SKM-1 treated with dmso at 0.1 percent for 144 hours (cell line): Measurements from ENCODE around the gene GPR12.
A peak's percentile ranks its signal among the peaks of the same experiment; 100 is the strongest.

Experiments used
- DNase-seq: peaks from one replicate; lab custom pipeline; 2025; ENCODE audit not compliant: unreplicated experiment; lab: John Stamatoyannopoulos, UW

The GPR12 gene, protein sequence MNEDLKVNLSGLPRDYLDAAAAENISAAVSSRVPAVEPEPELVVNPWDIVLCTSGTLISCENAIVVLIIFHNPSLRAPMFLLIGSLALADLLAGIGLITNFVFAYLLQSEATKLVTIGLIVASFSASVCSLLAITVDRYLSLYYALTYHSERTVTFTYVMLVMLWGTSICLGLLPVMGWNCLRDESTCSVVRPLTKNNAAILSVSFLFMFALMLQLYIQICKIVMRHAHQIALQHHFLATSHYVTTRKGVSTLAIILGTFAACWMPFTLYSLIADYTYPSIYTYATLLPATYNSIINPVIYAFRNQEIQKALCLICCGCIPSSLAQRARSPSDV

DNA sequence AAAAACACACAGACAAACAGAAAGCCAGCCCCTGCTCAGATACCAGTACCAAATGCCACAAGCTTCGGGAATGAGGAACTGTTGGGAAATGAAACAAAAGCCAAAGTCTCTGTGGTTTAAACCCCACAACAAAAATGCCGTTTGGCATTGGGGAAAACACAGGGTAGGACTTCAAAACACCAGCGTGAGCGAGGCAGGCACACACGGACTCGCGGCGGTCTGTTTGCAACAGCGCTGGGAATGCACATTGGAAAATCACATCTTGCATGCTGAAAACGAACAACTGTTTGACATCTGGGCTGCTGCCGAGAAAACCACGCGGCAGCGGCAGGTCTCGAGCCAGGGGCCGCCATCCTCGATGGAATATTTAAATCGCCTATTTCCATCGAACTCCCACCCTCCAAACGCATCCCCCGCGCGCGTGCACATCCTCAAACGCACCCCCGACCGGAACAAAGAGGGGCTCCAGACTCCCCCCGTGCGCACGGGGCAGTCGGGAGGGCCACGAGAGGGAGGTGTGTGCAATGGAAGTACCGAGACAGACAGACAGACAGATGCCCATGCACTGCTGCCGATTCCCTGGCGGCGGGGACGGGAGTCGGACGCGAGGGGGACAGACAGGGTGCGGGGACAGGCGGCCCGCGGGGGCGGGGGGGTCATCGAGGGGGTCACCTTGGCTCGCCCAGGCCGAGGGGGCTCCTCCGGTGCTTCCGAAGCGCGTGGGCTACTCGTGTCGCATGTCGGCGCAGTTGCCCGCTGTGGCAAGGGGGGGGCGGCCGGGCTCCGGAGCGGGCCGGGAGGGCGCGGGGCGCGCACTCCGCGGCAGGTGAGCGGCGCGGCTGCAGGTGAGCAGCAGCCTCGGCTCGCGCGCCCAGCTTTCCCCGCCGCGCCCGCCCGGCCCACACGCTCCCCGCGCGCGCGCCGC, at the start of gene GPR12:
TSS of gene GPR12 (minus strand) at position 880 of the 925 bp plus-strand sequence. CDS start 959 bp downstream, outside the sequence.
- no peak for DNase-seq

GRCh38 chr13:26810095-26810494, 49.5 kb upstream of the GPR12 start:
- no peak for DNase-seq

DNA sequence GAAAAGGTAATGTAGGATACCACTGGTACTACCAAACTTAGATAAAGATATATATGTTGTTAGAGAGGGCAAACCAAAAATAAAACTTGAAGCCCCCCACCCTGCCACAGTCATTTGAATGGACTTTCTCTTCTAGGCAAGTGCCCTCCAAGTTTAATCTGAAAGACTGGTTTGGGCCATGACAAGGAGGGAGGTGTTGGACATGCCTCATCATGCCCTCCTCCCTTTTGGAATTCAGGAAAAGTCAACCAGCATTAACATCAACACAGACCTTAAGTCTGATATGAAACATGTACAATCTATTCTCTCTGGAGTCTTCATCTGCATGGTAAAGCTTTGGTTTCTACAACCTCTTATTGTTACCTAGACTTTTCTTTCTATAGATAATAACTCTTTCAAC, 46.3 kb upstream of the GPR12 start:
- DNase-seq: no peak

- no peak for DNase-seq
Observed at GRCh38 chr13:26787961-26788360, 27.4 kb upstream of the GPR12 start.

DNA sequence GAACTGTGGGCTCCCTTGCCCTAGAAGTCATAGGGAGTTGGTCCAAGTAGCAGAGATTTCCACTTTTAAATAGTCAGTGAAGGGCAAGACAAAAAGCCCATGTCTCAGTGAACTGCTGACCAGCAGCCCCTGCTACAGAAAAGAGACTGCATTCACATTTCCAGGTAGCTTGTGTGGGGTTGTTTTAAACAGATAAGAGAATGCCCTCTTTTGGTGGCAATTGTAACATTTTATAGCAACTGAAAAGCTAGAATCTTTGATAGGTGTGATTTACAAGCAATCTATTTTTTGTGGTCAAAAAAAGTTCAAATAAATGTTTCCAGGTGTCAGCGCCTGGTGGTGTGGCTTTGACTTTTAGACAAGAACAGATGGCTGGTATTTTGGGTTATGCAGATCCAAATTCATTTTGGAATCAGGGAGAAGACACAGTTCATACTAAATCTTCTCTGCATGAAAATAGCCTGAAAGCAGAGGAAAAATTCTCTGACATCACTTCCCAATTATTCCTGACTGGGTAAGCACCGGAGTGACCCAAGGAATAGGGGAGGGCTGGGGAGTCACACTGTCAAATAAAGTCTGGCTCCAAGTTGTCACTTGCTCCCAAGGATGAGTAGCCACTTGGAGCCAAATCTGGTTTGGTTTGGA, 26.2 kb upstream of the GPR12 start:
- no peak for DNase-seq

GRCh38 chr13:26785838-26786630, 25.4 kb upstream of the GPR12 start:
- DNase-seq: peak; percentile 5

DNA sequence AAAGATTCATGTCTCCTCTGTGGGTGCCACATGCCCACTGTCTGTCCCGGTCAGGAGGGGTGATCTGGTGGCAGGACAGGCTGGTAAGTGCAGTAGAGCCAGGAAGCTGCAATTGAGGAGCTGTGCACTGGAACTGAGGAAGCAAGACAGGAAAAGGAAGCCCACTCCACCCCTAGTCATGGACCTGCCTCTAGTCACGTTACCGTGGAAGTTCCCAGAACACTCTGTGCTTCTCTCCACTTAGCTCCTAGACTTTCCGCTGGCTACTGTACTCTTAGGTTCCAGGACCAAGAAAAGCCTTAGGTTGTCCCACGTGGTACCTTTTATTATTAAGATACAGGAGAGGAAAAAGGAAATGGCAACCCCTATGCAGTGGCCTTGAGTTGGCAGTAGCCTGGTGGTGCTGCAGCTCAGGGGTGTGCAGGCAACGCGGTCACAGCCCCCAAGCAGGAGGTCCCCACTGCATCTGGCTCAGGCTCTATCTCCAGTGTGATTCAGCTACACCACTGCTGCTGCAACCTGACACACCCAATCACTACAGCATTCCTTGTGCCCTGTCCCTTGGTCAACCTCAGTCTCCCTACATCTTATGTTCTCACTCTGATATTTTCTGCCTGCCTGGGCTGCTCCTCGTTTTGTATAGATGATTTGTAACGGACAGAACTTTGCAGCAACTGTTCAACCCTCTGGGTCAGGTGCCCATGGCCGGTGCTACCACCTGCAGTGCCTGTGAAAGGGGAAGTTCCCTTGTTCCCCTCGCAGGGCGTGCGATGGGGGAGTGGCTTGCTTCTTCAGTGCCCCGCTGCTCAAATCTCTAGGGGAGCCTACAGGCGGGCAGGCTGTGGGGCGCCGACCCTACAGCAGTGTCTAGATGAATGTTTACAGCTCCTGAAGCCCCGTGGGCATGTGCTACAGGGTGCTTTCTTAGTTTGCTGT, 24.4 kb upstream of the GPR12 start:
- no peak for DNase-seq

GRCh38 chr13:26780411-26780810, 19.8 kb upstream of the GPR12 start:
- no peak for DNase-seq

GRCh38 chr13:26779321-26779720, 18.7 kb upstream of the GPR12 start:
- no peak for DNase-seq

DNA sequence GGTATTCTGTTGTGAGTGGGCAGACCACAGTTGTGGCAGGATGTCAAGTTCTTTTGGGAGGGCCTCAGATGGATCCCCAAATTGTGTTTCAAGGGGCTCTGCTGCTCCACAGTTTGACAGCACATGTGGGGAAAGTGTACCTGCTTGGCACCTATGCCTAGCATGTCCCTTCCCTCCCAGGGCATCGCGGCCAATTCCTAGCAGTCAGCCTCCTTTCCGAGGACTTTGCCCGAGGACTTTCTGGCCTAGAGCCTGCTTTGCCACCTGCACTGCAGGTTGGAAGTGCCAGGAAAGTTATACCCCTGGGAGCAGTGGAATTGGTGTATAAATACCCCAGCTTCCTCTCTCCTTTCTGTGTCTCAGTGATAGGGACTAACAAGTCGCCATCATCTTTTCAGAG, 11.9 kb upstream of the GPR12 start:
- no peak for DNase-seq

GRCh38 chr13:26771796-26772195, 11.2 kb upstream of the GPR12 start:
- no peak for DNase-seq

DNA sequence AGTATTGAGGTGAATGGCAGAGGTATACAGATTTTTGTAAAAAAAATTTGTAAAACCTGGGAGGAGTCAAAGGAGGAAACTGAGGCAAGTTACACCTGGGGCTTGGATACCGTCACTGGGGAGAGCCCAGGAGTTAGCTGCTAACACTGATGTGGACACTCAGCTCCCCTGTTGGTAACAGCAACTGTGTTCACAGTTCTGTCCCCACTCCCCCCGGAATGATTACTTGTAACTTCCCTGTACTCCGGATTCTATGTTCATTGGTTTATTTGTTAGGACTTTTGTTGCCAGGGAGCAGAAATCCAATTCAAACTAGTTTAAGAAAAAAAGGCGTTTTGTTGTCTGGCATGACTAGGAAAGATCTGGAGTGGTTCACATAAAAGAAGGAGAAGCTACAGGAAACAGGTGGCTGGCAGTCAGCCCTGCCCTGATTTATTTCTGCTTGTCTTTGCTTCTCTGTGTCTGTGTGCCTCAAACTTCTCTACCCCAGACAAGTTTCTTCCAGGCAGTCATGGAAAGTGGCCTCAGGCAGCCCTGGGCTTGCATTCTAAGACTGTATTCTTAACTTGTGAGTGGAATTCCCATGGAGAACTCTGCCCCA, 2.3 kb upstream of the GPR12 start:
- no peak for DNase-seq

- DNase-seq: no peak
Observed at GRCh38 chr13:26760832-26761582, 421 bp upstream of the GPR12 start.

DNA sequence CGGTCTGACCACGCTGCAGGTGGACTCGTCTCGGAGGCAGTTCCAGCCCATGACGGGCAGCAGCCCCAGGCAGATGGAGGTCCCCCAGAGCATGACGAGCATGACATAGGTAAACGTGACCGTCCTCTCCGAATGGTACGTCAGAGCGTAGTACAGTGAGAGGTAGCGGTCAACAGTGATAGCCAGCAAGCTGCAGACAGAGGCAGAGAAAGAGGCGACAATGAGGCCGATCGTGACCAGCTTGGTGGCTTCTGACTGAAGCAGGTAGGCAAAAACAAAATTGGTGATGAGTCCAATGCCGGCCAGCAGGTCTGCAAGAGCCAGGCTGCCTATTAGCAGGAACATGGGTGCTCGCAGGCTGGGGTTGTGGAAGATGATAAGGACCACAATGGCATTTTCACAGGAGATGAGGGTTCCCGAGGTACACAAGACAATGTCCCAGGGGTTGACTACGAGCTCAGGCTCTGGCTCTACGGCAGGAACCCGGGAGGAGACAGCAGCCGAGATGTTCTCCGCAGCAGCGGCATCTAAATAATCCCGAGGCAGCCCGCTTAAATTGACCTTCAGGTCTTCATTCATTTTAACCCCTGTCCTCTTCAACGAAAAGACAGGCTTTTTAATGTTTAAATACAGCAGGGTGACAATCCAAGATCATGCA, 1.2 kb downstream of the GPR12 start:
- no peak for DNase-seq

DNA sequence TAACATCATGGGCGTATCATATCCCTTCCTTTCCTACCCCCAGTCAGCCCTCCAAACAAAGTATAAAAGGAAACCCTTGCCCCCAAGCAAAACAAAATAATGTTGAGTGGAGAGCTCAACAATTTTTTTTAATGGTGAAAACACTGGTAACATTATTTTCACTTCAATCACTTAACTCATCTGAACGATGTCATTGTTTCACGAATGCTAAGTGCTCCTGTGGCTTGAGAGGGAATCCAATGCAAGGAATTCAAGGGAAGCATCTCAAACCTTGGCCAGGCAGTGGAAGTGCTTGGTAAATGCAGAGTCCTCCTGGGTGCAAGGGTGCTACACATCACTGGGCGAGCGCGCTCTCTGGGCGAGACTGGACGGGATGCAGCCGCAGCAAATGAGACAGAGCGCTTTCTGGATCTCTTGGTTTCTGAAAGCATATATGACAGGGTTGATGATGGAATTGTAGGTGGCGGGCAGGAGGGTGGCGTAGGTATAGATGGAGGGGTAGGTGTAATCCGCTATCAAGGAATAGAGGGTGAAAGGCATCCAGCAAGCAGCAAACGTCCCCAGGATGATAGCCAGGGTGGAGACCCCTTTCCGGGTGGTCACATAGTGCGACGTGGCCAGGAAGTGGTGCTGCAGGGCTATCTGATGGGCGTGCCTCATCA, 2.0 kb downstream of the GPR12 start:
- no peak for DNase-seq

DNA sequence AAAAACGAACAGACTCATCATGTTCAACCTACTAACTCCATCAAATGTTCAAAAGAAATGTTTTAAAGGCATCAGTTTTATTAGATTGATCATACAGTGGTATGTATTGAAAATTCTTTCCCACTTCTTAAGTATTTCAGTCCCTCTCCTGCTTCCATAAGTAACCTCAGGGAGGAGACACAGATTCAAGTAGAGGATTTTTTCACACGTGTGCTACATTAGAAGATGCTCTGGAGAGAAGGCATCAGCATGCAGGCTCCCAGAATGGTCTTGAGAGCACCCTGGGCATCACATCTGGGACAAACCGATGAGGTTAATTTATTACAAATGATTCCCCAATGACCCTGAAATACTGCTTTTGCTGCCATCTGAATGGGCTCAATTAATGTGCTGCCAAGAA, 3.6 kb downstream of the GPR12 start:
- DNase-seq: no peak

- DNase-seq: no peak
Observed at GRCh38 chr13:26752671-26753070, 7.9 kb downstream of the GPR12 start.

DNA sequence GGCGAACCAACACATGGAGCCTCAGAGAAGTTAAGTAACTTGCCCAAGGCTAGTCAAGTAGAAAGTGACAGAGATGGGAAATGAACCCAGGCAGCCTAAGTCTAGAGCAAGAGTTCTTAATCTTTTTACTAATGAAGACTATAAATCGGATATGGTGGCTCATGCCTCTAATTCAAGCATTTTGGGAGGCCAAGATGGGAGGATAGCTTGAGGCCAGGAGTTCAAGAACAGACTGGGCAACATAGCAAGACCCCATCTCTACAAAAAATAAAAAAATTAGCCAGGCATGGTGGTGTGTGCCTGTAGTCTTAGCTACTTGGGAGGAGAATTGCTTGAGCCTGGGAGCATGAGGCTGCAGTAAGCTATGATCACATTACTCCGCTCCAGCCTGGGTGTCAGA, 10.7 kb downstream of the GPR12 start:
- no peak for DNase-seq
